SJSA1 (cell line): ENCODE measurements around the gene PAPPA. TPM values are rescaled to one million over a fixed set of nuclear protein-coding genes. Genes with fewer than 3 reads are reported as not detected.

ENCODE experiments used
- DNase-seq, 2 experiments: peaks; one replicate each; pipeline ENCODE4 v3.0.0-alpha.2; 2015 to 2020; ENCODE audit warnings: low spot score in 2 of 2, low read depth in 1 of 2
- H3K27ac ChIP-seq: fragments of 250-450 bp; sonication (Bioruptor Pico); 2 replicates; pipeline ENCODE4 v1.5.1; 2020; ENCODE audit warnings: mild to moderate bottlenecking, moderate library complexity
- H3K27me3 ChIP-seq: fragments of 250-450 bp; sonication (Bioruptor Pico); replicated peaks from 2 replicates; pipeline ENCODE4 v1.5.1; 2020; ENCODE audit warnings: mild to moderate bottlenecking, moderate library complexity
- H3K36me3 ChIP-seq: fragments of 250-450 bp; sonication (Bioruptor Pico); 2 replicates; pipeline ENCODE4 v1.5.1; 2020; ENCODE audit warnings: mild to moderate bottlenecking
- H3K4me1 ChIP-seq: fragments of 250-450 bp; sonication (Bioruptor Pico); replicated peaks from 2 replicates; pipeline ENCODE4 v1.6.1; 2021; ENCODE audit warnings: mild to moderate bottlenecking
- H3K4me3 ChIP-seq: fragments of 250-450 bp; sonication (Bioruptor Pico); 2 replicates; pipeline ENCODE4 v1.5.1; 2020; ENCODE audit warnings: mild to moderate bottlenecking
- H3K9me3 ChIP-seq: fragments of 250-450 bp; sonication (Bioruptor Pico); replicated peaks from 2 replicates; pipeline ENCODE4 v1.5.1; 2020; ENCODE audit warnings: mild to moderate bottlenecking
- total RNA-seq: library from RNA; depleted of rRNA; stranded (reverse); fragments of >200 nt; shearing (Covaris generic); gene quantifications from 2 replicates; pipeline ENCODE4 v1.2.3, GENCODE V29; 2014

PAPPA gene
- total RNA-seq, 1 experiment from 2014 or later = 5.3 TPM

DNA sequence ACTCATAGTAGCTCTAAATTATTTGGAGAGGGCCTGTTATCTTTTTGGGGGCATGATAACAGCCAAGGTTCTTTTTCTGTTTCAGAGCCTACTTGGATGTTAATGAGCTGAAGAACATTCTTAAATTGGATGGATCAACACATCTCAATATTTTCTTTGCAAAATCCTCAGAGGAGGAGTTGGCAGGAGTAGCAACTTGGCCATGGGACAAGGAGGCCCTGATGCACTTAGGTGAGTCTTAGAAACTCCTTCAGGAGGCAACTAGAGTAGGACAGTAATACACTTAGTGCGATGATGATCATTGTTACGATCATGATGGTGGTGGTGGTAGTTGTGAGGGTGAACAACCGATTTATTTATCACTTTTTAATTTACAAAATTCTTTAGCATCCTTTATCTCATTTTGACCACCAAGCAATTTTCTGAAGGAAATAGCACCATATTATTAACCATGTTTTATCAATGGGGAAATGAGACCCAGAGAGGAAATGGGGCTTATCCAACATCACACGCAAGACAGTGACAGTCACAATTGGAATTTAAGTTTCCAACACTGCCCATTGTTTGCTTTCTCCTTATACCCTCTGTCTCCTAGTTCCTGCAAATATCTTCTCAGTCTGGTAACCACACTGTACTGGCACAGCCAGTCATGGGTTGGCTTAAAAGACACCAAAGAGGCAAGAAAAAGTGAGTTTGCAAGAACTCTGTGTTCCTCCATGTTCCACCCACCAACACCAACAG, 54.0 kb downstream of the PAPPA start:
- Histone ChIP-seq H3K27me3 (no peaks in the 10 kb centered on the region), H3K9me3 (no peaks in the 10 kb centered on the region), H3K4me1 (peaks cover 15% of the 10 kb centered on the region), H3K27ac (peak overlapping the region; percentile 25), H3K4me3 (no peak overlapping the region), H3K36me3 (peaks cover 24% of the 10 kb centered on the region)
- peak in 1 of 2 experiments; percentile 23 for DNase-seq

GRCh38 chr9:116208417-116209232, 55.0 kb downstream of the PAPPA start:
- peak in 1 of 2 experiments; percentile 29 for DNase-seq
- Histone ChIP-seq H3K4me3 (no peak overlapping the region), H3K27me3 (no peaks in the 10 kb centered on the region), H3K36me3 (peaks cover 27% of the 10 kb centered on the region), H3K9me3 (no peaks in the 10 kb centered on the region), H3K27ac (peak overlapping the region; percentile 25), H3K4me1 (peaks cover 15% of the 10 kb centered on the region)

- Histone ChIP-seq H3K36me3 (peaks cover 36% of the 10 kb centered on the region), H3K27ac (no peak overlapping the region), H3K4me1 (peaks cover 15% of the 10 kb centered on the region), H3K27me3 (no peaks in the 10 kb centered on the region), H3K4me3 (no peak overlapping the region), H3K9me3 (no peaks in the 10 kb centered on the region)
- no peak for DNase-seq
Measured at GRCh38 chr9:116209414-116210116, 56.0 kb downstream of the PAPPA start.

GRCh38 chr9:116212986-116213692, 59.5 kb downstream of the PAPPA start:
- DNase-seq = no peak
- peaks cover 43% of the 10 kb centered on the region for H3K36me3 ChIP-seq

GRCh38 chr9:116213693-116214047, 60.1 kb downstream of the PAPPA start:
- Histone ChIP-seq H3K27ac (no peak overlapping the region), H3K4me1 (peaks cover 4% of the 10 kb centered on the region), H3K27me3 (no peaks in the 10 kb centered on the region), H3K36me3 (peaks cover 43% of the 10 kb centered on the region), H3K4me3 (no peak overlapping the region), H3K9me3 (no peaks in the 10 kb centered on the region)
- DNase-seq = no peak

More at GRCh38 chr9:116212986-116213692, 59.5 kb downstream of the PAPPA start:
- Histone ChIP-seq H3K4me1 (peaks cover 10% of the 10 kb centered on the region), H3K4me3 (no peak overlapping the region), H3K27me3 (no peaks in the 10 kb centered on the region), H3K27ac (no peak overlapping the region), H3K9me3 (no peaks in the 10 kb centered on the region)

- Histone ChIP-seq H3K9me3 (no peaks in the 10 kb centered on the region), H3K36me3 (peaks cover 19% of the 10 kb centered on the region), H3K27me3 (no peaks in the 10 kb centered on the region), H3K4me3 (no peak overlapping the region), H3K4me1 (no peaks in the 10 kb centered on the region), H3K27ac (no peak overlapping the region)
- no peak for DNase-seq
Measured at GRCh38 chr9:116218399-116218798, 64.8 kb downstream of the PAPPA start.

DNA sequence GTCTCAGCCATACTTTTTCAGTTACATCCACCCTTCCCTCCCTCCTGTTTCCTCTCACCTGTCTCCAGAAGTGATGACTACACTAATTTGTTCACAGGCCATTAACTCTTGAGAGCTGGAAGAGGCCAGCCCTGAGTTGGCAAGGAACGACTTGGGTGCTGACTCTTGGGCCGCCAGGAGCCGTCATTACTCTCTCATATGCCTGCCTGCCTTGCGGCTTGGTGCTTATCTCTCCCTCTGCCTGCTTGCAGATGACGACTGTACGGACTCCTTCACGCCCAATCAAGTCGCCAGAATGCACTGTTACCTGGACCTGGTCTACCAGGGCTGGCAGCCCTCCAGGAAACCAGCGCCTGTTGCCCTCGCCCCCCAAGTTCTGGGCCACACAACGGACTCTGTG, 66.1 kb downstream of the PAPPA start:
- Histone ChIP-seq H3K36me3 (peaks cover 14% of the 10 kb centered on the region), H3K27ac (no peak overlapping the region), H3K4me1 (no peaks in the 10 kb centered on the region), H3K9me3 (no peaks in the 10 kb centered on the region), H3K4me3 (no peak overlapping the region), H3K27me3 (no peaks in the 10 kb centered on the region)
- DNase-seq = no peak

- no peak overlapping the region for H3K4me3 ChIP-seq
- H3K4me1 ChIP-seq = no peaks in the 10 kb centered on the region
- H3K9me3 ChIP-seq = no peaks in the 10 kb centered on the region
- no peaks in the 10 kb centered on the region for H3K27me3 ChIP-seq
- no peak overlapping the region for H3K27ac ChIP-seq
- DNase-seq = no peak
- peaks cover 20% of the 10 kb centered on the region for H3K36me3 ChIP-seq
Measured at GRCh38 chr9:116223926-116224325, 70.3 kb downstream of the PAPPA start.

DNA sequence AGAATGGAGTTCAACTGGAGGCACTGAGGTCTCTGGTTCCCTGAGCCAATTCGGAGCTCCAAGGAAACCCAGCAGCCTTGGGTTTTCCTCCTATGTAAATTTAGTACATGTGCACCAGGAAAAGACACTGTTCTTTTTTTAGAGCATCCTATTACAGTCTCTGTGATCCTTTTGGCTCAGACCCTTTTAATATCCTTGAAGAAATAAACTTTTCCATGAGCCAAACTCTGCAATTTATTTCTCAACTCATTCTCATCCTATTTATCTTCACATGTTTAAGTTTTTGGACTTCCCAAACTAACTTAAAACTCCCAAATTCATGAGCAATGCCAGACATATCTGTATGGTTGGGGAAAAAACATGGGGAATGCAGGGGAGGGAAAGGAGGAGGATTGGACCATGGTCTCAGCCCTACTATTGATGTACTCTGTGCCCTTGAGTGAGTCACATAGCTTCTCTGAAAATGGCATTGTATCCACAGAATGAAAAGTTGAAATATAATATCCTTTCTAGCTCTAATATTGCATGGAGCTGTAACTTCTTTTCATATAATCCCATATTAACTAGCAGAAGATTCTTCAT, 76.6 kb downstream of the PAPPA start:
- no peaks in the 10 kb centered on the region for H3K27me3 ChIP-seq
- peaks cover 31% of the 10 kb centered on the region for H3K4me1 ChIP-seq
- H3K9me3 ChIP-seq = no peaks in the 10 kb centered on the region
- peaks cover 25% of the 10 kb centered on the region for H3K36me3 ChIP-seq
- no peak overlapping the region for H3K4me3 ChIP-seq
- H3K27ac ChIP-seq = no peak overlapping the region
- DNase-seq = no peak

GRCh38 chr9:116232424-116233159, 79.0 kb downstream of the PAPPA start:
- Histone ChIP-seq H3K4me3 (no peak overlapping the region), H3K27ac (peak overlapping the region; percentile 75; the same call in 1 of the 2 replicates), H3K4me1 (peaks cover 31% of the 10 kb centered on the region), H3K27me3 (no peaks in the 10 kb centered on the region), H3K36me3 (peaks cover 30% of the 10 kb centered on the region), H3K9me3 (no peaks in the 10 kb centered on the region)
- DNase-seq = peak in 1 of 2 experiments; percentile 16

- Histone ChIP-seq H3K9me3 (no peaks in the 10 kb centered on the region), H3K27ac (peak overlapping the region; percentile 75), H3K27me3 (no peaks in the 10 kb centered on the region), H3K4me1 (peaks cover 33% of the 10 kb centered on the region), H3K4me3 (no peak overlapping the region), H3K36me3 (peaks cover 27% of the 10 kb centered on the region)
- peak in 1 of 2 experiments; percentile 18 for DNase-seq
Measured at GRCh38 chr9:116233160-116233530, 79.6 kb downstream of the PAPPA start.

DNA sequence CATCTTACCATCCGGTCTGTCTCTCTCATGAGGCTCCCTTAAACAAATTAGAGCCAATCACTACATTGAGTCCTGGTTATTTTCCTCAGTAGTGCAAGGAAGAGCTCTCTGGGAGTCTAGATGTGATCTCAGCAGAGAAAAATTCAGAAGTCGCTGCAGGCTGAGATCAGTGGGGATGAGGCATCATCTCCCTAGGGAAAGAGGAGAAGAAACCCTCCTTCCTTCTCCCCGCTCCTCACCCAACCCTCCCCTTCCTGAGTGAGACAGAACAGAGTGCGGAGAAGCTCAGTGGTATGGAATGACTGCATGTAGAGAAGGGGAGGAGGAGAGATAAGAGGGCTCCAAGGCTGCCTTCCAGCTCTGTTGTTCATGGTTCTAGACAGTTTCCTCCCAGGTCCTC, 80.5 kb downstream of the PAPPA start:
- no peak overlapping the region for H3K4me3 ChIP-seq
- peak overlapping the region; percentile 75 for H3K27ac ChIP-seq
- H3K9me3 ChIP-seq = no peaks in the 10 kb centered on the region
- DNase-seq = peak; percentile 85 to 93
- peaks cover 39% of the 10 kb centered on the region for H3K4me1 ChIP-seq
- peaks cover 31% of the 10 kb centered on the region for H3K36me3 ChIP-seq
- no peaks in the 10 kb centered on the region for H3K27me3 ChIP-seq
